Mesenchymal stem cell (in vitro differentiated cells and primary cell): Measurements from ENCODE around the gene UGT3A1.

Source experiments
- DNase-seq: peaks from one replicate; pipeline ENCODE4 v3.0.0-alpha.2; 2013
- H2AFZ ChIP-seq: one replicate; pipeline ENCODE4 v1.6.1; 2013; ENCODE audit warnings: low read depth, mild to moderate bottlenecking, control low read depth, inconsistent platforms, low read length, moderate library complexity
- H2AK5ac ChIP-seq: 2 replicates; pipeline ENCODE4 v1.6.1; 2013; ENCODE audit warnings: low read length, moderate library complexity, mild to moderate bottlenecking, inconsistent platforms; ENCODE audit not compliant: severe bottlenecking
- H2BK120ac ChIP-seq: one replicate; pipeline ENCODE4 v1.6.1; 2013; ENCODE audit warnings: low read depth, mild to moderate bottlenecking, inconsistent platforms, low read length, moderate library complexity
- H2BK12ac ChIP-seq, 2 experiments: one replicate each; pipeline ENCODE4 v1.6.1; 2013; ENCODE audit warnings: inconsistent platforms in 2 of 2, low read length in 2 of 2, mild to moderate bottlenecking in 2 of 2, moderate library complexity in 2 of 2, control low read depth in 1 of 2
- H2BK15ac ChIP-seq: one replicate; pipeline ENCODE4 v1.6.1; 2013; ENCODE audit warnings: mild to moderate bottlenecking, low read depth, inconsistent platforms; ENCODE audit not compliant: poor library complexity, severe bottlenecking
- H2BK5ac ChIP-seq: 2 replicates; pipeline ENCODE4 v1.6.1; 2013; ENCODE audit warnings: low read depth, mild to moderate bottlenecking, low read length, control low read depth, inconsistent platforms; ENCODE audit not compliant: poor library complexity, severe bottlenecking
- H3K14ac ChIP-seq, 2 experiments: one replicate each; pipeline ENCODE4 v1.6.1; 2013; ENCODE audit warnings: inconsistent platforms in 2 of 2, low read length in 2 of 2, control low read depth in 1 of 2, mild to moderate bottlenecking in 1 of 2, moderate library complexity in 1 of 2
- H3K18ac ChIP-seq, 2 experiments: one replicate each; pipeline ENCODE4 v1.6.1; 2013; ENCODE audit warnings: inconsistent platforms in 2 of 2, low read length in 2 of 2, control low read depth in 1 of 2, low read depth in 1 of 2, mild to moderate bottlenecking in 1 of 2
- H3K23ac ChIP-seq, 2 experiments: one replicate each; pipeline ENCODE4 v1.6.1; 2013; ENCODE audit warnings: inconsistent platforms in 2 of 2, low read length in 2 of 2, mild to moderate bottlenecking in 2 of 2, moderate library complexity in 2 of 2, control low read depth in 1 of 2
- H3K27ac ChIP-seq: 2 replicates; pipeline ENCODE4 v1.5.1; 2013; ENCODE audit warnings: mild to moderate bottlenecking, moderate library complexity, low read length, control low read depth, inconsistent platforms; ENCODE audit not compliant: poor library complexity, severe bottlenecking
- H3K27me3 ChIP-seq, 2 experiments: 2 replicates each; pipeline versions ENCODE4 v1.6.1 to v1.7.0; 2013; ENCODE audit warnings: low read length in 2 of 2, mild to moderate bottlenecking in 2 of 2, moderate library complexity in 2 of 2, control low read depth in 1 of 2, inconsistent platforms in 1 of 2; ENCODE audit not compliant: control insufficient read depth in 1 of 2, insufficient read depth in 1 of 2
- H3K36me3 ChIP-seq, 2 experiments: 2 replicates each; pipeline versions ENCODE4 v1.6.1 to v1.7.0; 2013; ENCODE audit warnings: low read length in 2 of 2, control low read depth in 1 of 2, inconsistent platforms in 1 of 2, low read depth in 1 of 2, mild to moderate bottlenecking in 1 of 2; ENCODE audit not compliant: insufficient read depth in 2 of 2, control insufficient read depth in 1 of 2
- H3K4ac ChIP-seq, 2 experiments: one replicate each; pipeline ENCODE4 v1.6.1; 2013; ENCODE audit warnings: inconsistent platforms in 2 of 2, low read length in 2 of 2, mild to moderate bottlenecking in 2 of 2, moderate library complexity in 2 of 2, control low read depth in 1 of 2, low read depth in 1 of 2
- H3K4me1 ChIP-seq: 2 replicates; pipeline ENCODE4 v1.6.1; 2013; ENCODE audit warnings: low read depth, low read length, control low read depth; ENCODE audit not compliant: control insufficient read depth, insufficient read depth
- H3K4me2 ChIP-seq: 2 replicates; pipeline ENCODE4 v1.6.1; 2013; ENCODE audit warnings: low read length, mild to moderate bottlenecking, inconsistent platforms; ENCODE audit not compliant: poor library complexity, severe bottlenecking
- H3K4me3 ChIP-seq, 2 experiments: 2 replicates each; pipeline versions ENCODE4 v1.5.1 to v1.7.0; 2013; ENCODE audit warnings: low read length in 2 of 2, mild to moderate bottlenecking in 2 of 2, control low read depth in 1 of 2, low read depth in 1 of 2; ENCODE audit not compliant: insufficient read depth in 1 of 2
- H3K79me1 ChIP-seq: replicated peaks from 2 replicates; pipeline ENCODE4 v1.6.1; 2013; ENCODE audit warnings: mild to moderate bottlenecking, control low read depth, low read length, inconsistent platforms; ENCODE audit not compliant: poor library complexity, severe bottlenecking
- H3K9ac ChIP-seq: 2 replicates; pipeline ENCODE4 v1.7.0; 2013; ENCODE audit warnings: mild to moderate bottlenecking, low read length, moderate library complexity
- H3K9me3 ChIP-seq: 2 replicates; pipeline ENCODE4 v1.7.0; 2013; ENCODE audit warnings: mild to moderate bottlenecking, low read length; ENCODE audit not compliant: control insufficient read depth
- H4K8ac ChIP-seq: one replicate; pipeline ENCODE4 v1.6.1; 2013; ENCODE audit warnings: inconsistent platforms, mild to moderate bottlenecking, low read length, moderate library complexity
- H4K91ac ChIP-seq: one replicate; pipeline ENCODE4 v1.6.1; 2013; ENCODE audit warnings: mild to moderate bottlenecking, low read length, inconsistent platforms
- WGBS: methylation state at CpG from one replicate; pipeline ENCODE4 v1.1.7; 2013; ENCODE audit warnings: mixed read lengths; 5-methylcytosine and 5-hydroxymethylcytosine counted together

UGT3A1 gene

GRCh38 chr5:35922468-35922867 lies 68.7 kb downstream of the UGT3A1 start:
- Histone ChIP-seq H4K8ac (no peak overlapping the region), H3K27ac (no peak overlapping the region), H4K91ac (no peak overlapping the region), H3K23ac (no peak overlapping the region), H3K14ac (no peak overlapping the region), H3K4ac (no peak overlapping the region), H2BK5ac (no peak overlapping the region), H3K4me1 (peaks cover 4% of the 10 kb centered on the region), H3K9me3 (no peaks in the 10 kb centered on the region), H3K27me3 (peaks cover 13 to 20% of the 10 kb centered on the region in 2 experiments), H2AK5ac (no peak overlapping the region), H3K4me3 (no peak overlapping the region), H3K4me2 (no peak overlapping the region), H2BK120ac (no peak overlapping the region), H3K18ac (no peak overlapping the region), H3K9ac (no peak overlapping the region), H2AFZ (no peak overlapping the region), H2BK12ac (no peak overlapping the region), H3K36me3 (no peaks in the 10 kb centered on the region), H3K79me1 (no peaks in the 10 kb centered on the region), H2BK15ac (no peak overlapping the region)
- WGBS, result 91% methylated on average over 7 of the region's 7 CpGs
- DNase-seq, result no peak

DNA sequence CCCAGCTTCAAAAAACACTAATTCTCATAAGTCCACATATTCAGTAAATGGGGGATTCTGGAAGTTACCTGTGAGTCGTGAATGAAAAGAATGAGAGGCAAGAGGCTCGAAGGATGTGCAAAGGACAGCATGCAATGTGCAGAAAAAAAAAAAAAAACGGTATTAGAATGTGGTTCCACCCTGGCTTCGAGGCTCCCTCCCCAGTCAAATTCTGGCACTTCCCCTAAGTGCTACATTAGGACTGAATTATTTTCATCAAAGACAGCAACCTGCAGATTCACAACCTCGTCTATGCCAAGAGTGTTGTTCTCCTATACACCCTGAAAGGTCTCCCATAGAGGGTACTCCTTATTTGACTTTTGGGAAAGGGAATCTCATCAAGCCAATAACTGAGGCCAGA lies 69.3 kb downstream of the UGT3A1 start:
- Histone ChIP-seq H3K23ac (no peak overlapping the region), H3K4me2 (no peak overlapping the region), H2AK5ac (no peak overlapping the region), H3K4me1 (peaks cover 4% of the 10 kb centered on the region), H3K36me3 (no peaks in the 10 kb centered on the region), H2BK120ac (no peak overlapping the region), H3K9me3 (no peaks in the 10 kb centered on the region), H3K14ac (no peak overlapping the region), H4K8ac (no peak overlapping the region), H2BK5ac (no peak overlapping the region), H4K91ac (no peak overlapping the region), H2BK12ac (no peak overlapping the region), H3K18ac (no peak overlapping the region), H3K79me1 (no peaks in the 10 kb centered on the region), H2BK15ac (no peak overlapping the region), H3K9ac (no peak overlapping the region), H3K27me3 (peaks cover 13 to 15% of the 10 kb centered on the region in 2 experiments), H2AFZ (no peak overlapping the region), H3K4me3 (no peak overlapping the region), H3K27ac (no peak overlapping the region), H3K4ac (no peak overlapping the region)
- no peak for DNase-seq
- WGBS, result 87% methylated on average over 5 of the region's 5 CpGs

DNA sequence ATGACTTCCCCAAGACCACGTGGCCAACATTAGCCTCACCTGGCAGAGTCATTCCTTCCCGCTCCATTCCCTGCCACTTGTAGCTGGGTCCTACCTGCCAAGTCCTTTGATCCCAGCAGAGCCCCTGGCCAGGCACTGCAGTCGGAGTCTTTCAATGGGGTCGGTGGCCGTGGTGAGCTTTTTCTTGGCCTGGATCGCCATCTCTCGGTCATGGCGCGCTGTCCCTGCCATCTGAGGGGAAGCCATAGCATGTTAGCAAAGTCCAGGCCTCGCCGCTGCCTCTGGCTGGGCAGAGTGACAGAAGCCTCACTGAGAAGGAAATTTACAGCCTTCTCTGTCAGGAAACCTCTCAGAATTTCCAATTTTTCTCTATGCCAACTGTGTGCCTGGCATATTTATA lies 70.3 kb downstream of the UGT3A1 start:
- Histone ChIP-seq H3K9ac (no peak overlapping the region), H3K79me1 (no peaks in the 10 kb centered on the region), H3K27ac (no peak overlapping the region), H2BK120ac (no peak overlapping the region), H3K27me3 (peaks cover 11 to 13% of the 10 kb centered on the region in 2 experiments), H3K4me2 (no peak overlapping the region), H3K9me3 (no peaks in the 10 kb centered on the region), H2BK15ac (no peak overlapping the region), H3K4me3 (no peak overlapping the region), H2BK5ac (no peak overlapping the region), H3K14ac (no peak overlapping the region), H3K4ac (no peak overlapping the region), H2AFZ (no peak overlapping the region), H3K36me3 (no peaks in the 10 kb centered on the region), H4K8ac (no peak overlapping the region), H3K18ac (no peak overlapping the region), H2BK12ac (no peak overlapping the region), H3K4me1 (peaks cover 4% of the 10 kb centered on the region), H3K23ac (no peak overlapping the region), H4K91ac (peak overlapping the region; percentile 48), H2AK5ac (no peak overlapping the region)
- 62% methylated on average over 11 of the region's 11 CpGs for WGBS
- DNase-seq, result peak; percentile 26

- H2AK5ac ChIP-seq, result no peak overlapping the region
- H4K8ac ChIP-seq, result no peak overlapping the region
- no peaks in the 10 kb centered on the region for H3K4me1 ChIP-seq
- no peak overlapping the region for H3K14ac ChIP-seq
- H3K9ac ChIP-seq, result no peak overlapping the region
- no peaks in the 10 kb centered on the region for H3K36me3 ChIP-seq
- peaks cover 6 to 8% of the 10 kb centered on the region in 2 experiments for H3K27me3 ChIP-seq
- H3K9me3 ChIP-seq, result no peaks in the 10 kb centered on the region
- no peak overlapping the region for H2AFZ ChIP-seq
- H3K79me1 ChIP-seq, result no peaks in the 10 kb centered on the region
- peak; percentile 37 for DNase-seq
- H4K91ac ChIP-seq, result no peak overlapping the region
- H3K18ac ChIP-seq, result no peak overlapping the region
- no peak overlapping the region for H3K4me3 ChIP-seq
- no peak overlapping the region for H2BK12ac ChIP-seq
- no peak overlapping the region for H3K27ac ChIP-seq
- no peak overlapping the region for H3K4ac ChIP-seq
- no peak overlapping the region for H2BK15ac ChIP-seq
- no peak overlapping the region for H3K4me2 ChIP-seq
- H2BK5ac ChIP-seq, result no peak overlapping the region
- H3K23ac ChIP-seq, result no peak overlapping the region
- whole genome bisulfite sequencing, result 9% methylated on average over 2 of the region's 4 CpGs
- H2BK120ac ChIP-seq, result no peak overlapping the region
Measured at GRCh38 chr5:35919191-35919590, 72.0 kb downstream of the UGT3A1 start.
